Measurements from ENCODE around the gene RSPO4. TPM values are rescaled to one million over a fixed set of nuclear protein-coding genes. Genes with fewer than 3 reads are reported as not detected.

Gene RSPO4
- total RNA-seq, 1 donor from 2014 or later, result 0.95 TPM

GRCh38 chr20:924639-925038, 77.5 kb downstream of the RSPO4 start:
- H3K4me1 Mint-ChIP-seq (ENCODE audit: unreplicated experiment), result peaks cover 11% of the 10 kb centered on the region
- TF ChIP-seq, protein P1, sequence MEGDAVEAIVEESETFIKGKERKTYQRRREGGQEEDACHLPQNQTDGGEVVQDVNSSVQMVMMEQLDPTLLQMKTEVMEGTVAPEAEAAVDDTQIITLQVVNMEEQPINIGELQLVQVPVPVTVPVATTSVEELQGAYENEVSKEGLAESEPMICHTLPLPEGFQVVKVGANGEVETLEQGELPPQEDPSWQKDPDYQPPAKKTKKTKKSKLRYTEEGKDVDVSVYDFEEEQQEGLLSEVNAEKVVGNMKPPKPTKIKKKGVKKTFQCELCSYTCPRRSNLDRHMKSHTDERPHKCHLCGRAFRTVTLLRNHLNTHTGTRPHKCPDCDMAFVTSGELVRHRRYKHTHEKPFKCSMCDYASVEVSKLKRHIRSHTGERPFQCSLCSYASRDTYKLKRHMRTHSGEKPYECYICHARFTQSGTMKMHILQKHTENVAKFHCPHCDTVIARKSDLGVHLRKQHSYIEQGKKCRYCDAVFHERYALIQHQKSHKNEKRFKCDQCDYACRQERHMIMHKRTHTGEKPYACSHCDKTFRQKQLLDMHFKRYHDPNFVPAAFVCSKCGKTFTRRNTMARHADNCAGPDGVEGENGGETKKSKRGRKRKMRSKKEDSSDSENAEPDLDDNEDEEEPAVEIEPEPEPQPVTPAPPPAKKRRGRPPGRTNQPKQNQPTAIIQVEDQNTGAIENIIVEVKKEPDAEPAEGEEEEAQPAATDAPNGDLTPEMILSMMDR (IDR thresholded peaks at IDR 0.05; ENCODE audit: unreplicated experiment), result no peak
- H3K36me3 Mint-ChIP-seq (ENCODE audit: low read depth, unreplicated experiment), result no peaks in the 10 kb centered on the region
- H3K27me3 Mint-ChIP-seq (ENCODE audit: unreplicated experiment), result peaks cover 4% of the 10 kb centered on the region
- H3K9me3 Mint-ChIP-seq (ENCODE audit: unreplicated experiment), result no peaks in the 10 kb centered on the region
- no peak for DNase-seq (ENCODE audit: low spot score)
- H3K27ac Mint-ChIP-seq (ENCODE audit: unreplicated experiment), result no peak overlapping the region
- no peak overlapping the region for H3K4me3 Mint-ChIP-seq (ENCODE audit: unreplicated experiment)

DNA sequence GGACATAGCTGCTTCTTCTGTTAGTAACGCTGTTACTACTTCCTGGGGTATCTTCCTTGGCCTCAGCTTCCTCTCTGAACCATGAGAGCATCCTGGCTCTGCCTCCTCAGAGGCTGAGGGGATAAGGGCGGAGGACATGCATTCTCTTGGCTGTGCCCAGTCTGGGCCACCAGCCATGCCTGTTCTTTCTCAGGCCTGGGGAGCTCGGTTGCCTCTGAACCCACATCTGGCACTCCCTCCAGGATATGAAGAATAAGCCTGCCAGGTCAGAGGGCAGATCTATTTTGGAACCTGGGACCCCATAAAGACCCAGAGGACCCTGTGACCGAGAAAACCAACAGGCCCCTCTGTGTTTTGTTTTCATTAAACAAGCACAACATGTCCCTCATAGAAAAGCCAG, 79.3 kb downstream of the RSPO4 start:
- peaks cover 27% of the 10 kb centered on the region for H3K4me1 Mint-ChIP-seq (ENCODE audit: unreplicated experiment)

DNA sequence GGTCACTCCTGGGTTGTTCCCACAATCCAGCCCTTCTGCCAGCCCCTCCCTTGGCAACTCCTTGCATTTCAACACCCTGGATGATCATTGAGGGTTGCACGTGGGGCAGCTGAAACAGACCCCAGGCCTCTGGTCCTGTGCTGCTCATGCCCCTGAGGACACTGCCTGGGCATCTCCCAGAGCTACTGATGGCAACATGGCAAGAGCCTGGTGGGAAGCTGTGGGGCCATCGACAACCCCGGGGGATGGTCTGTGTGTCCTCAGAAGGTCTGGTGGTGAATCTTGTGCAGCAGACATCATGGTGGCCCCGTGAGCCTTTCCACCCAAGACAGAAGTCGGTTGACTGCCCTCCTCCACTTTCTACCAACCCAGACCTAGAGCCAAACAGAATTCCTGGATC, 81.0 kb downstream of the RSPO4 start:
- H3K4me1 Mint-ChIP-seq (ENCODE audit: unreplicated experiment), result peaks cover 44% of the 10 kb centered on the region
- H3K27me3 Mint-ChIP-seq (ENCODE audit: unreplicated experiment), result peaks cover 12% of the 10 kb centered on the region
- H3K9me3 Mint-ChIP-seq (ENCODE audit: unreplicated experiment), result no peaks in the 10 kb centered on the region
- TF ChIP-seq, protein P1 (IDR thresholded peaks at IDR 0.05; ENCODE audit: unreplicated experiment), result no peak
- no peaks in the 10 kb centered on the region for H3K36me3 Mint-ChIP-seq (ENCODE audit: low read depth, unreplicated experiment)
- DNase-seq (ENCODE audit: low spot score), result no peak
- no peak overlapping the region for H3K4me3 Mint-ChIP-seq (ENCODE audit: unreplicated experiment)
- H3K27ac Mint-ChIP-seq (ENCODE audit: unreplicated experiment), result no peak overlapping the region

More for the DNA sequence above, 79.3 kb downstream of the RSPO4 start:
- H3K36me3 Mint-ChIP-seq (ENCODE audit: low read depth, unreplicated experiment), result no peaks in the 10 kb centered on the region
- H3K9me3 Mint-ChIP-seq (ENCODE audit: unreplicated experiment), result no peaks in the 10 kb centered on the region
- H3K27me3 Mint-ChIP-seq (ENCODE audit: unreplicated experiment), result peaks cover 8% of the 10 kb centered on the region
- no peak overlapping the region for H3K27ac Mint-ChIP-seq (ENCODE audit: unreplicated experiment)
- TF ChIP-seq, protein P1 (IDR thresholded peaks at IDR 0.05; ENCODE audit: unreplicated experiment), result no peak
- DNase-seq (ENCODE audit: low spot score), result no peak
- H3K4me3 Mint-ChIP-seq (ENCODE audit: unreplicated experiment), result no peak overlapping the region

DNA sequence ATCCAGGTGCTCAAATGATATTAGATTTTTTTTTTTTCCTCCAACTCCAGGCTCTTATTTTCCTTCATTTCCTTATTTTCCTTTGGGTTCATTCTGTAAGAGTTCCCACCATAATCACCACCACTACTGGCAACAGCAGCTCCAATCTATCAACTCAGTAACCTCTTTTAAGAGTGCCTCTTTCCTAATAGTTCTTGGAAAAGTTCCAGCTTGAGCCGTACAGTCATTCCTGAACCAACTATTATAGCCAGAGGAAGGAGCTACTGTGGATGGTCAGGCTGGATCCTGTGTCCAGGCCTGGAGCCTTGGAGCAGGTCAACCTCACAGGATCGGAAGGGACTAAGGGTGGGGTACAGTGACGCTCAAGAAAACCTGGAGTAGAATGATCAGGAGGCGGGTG, 81.8 kb downstream of the RSPO4 start:
- no peak for DNase-seq (ENCODE audit: low spot score)
- Mint-ChIP-seq H3K27ac (ENCODE audit: unreplicated experiment) (peak overlapping the region; percentile 58), H3K4me1 (ENCODE audit: unreplicated experiment) (peaks cover 47% of the 10 kb centered on the region), H3K36me3 (ENCODE audit: low read depth, unreplicated experiment) (peaks cover 3% of the 10 kb centered on the region), H3K4me3 (ENCODE audit: unreplicated experiment) (no peak overlapping the region), H3K9me3 (ENCODE audit: unreplicated experiment) (no peaks in the 10 kb centered on the region), H3K27me3 (ENCODE audit: unreplicated experiment) (peaks cover 10% of the 10 kb centered on the region)
- TF ChIP-seq, protein P1 (IDR thresholded peaks at IDR 0.05; ENCODE audit: unreplicated experiment), result no peak

DNA sequence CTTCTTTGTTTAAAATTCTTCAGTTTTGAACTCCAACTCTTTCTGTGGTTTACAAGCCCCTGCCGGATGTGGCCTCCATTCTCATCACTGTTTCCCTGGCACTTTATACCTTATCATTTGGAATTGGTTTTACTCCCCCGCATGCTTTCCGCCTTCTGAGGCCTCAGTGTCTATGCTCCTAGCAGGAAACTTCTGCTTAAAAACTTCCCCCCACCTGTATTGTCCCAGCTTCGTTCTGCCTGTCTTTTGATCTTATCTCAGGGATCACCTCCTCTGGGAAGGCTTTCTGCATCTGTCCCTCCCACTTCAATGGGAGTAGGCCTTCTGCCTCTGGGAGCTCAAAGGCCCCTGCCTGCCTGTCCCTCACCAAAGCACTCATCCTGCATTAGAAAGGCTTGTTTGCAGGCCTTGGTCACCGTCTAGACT, 82.6 kb downstream of the RSPO4 start:
- peaks cover 4% of the 10 kb centered on the region for H3K36me3 Mint-ChIP-seq (ENCODE audit: low read depth, unreplicated experiment)
- H3K27ac Mint-ChIP-seq (ENCODE audit: unreplicated experiment), result peak overlapping the region; percentile 55
- H3K4me3 Mint-ChIP-seq (ENCODE audit: unreplicated experiment), result peak overlapping the region; percentile 49
- DNase-seq (ENCODE audit: low spot score), result no peak
- TF ChIP-seq, protein P1 (IDR thresholded peaks at IDR 0.05; ENCODE audit: unreplicated experiment), result no peak
- no peaks in the 10 kb centered on the region for H3K9me3 Mint-ChIP-seq (ENCODE audit: unreplicated experiment)
- peaks cover 55% of the 10 kb centered on the region for H3K4me1 Mint-ChIP-seq (ENCODE audit: unreplicated experiment)
- H3K27me3 Mint-ChIP-seq (ENCODE audit: unreplicated experiment), result peaks cover 13% of the 10 kb centered on the region
